GM19239 (cell line): ENCODE data around the gene ADGRB3.
"Not testable (repeated sequence)": the region's sequence is repeated elsewhere in the genome, so short reads cannot be mapped to it uniquely, and the experiment has no call there.

Experiments used
- DNase-seq: peaks from one replicate; pipeline ENCODE4 v3.0.0; 2011; ENCODE audit warnings: low spot score; ENCODE audit not compliant: insufficient read length
- FAIRE-seq: peaks from 2 replicates; lab custom pipeline; 2011; peaks lifted over from hg19 to GRCh38; lab: Jason Lieb, UNC

Gene ADGRB3

GRCh38 chr6:68732423-68732822, 97.3 kb downstream of the ADGRB3 start:
- no peak for FAIRE-seq
- DNase-seq, result no peak

GRCh38 chr6:68735866-68736265, 100.8 kb downstream of the ADGRB3 start:
- FAIRE-seq, result no peak
- no peak for DNase-seq

- no peak for DNase-seq
- no peak for FAIRE-seq
Observed at GRCh38 chr6:68737061-68737460, 102.0 kb downstream of the ADGRB3 start.

- DNase-seq, result no peak
- FAIRE-seq, result no peak
Observed at GRCh38 chr6:68738039-68738438, 103.0 kb downstream of the ADGRB3 start.

GRCh38 chr6:68740828-68741500, 105.9 kb downstream of the ADGRB3 start:
- DNase-seq, result no peak
- peak; percentile 56 for FAIRE-seq

GRCh38 chr6:68741501-68742386, 106.7 kb downstream of the ADGRB3 start:
- DNase-seq (no peak), FAIRE-seq (no peak)

GRCh38 chr6:68743099-68743498, 108.0 kb downstream of the ADGRB3 start:
- FAIRE-seq, result no peak

GRCh38 chr6:68744376-68744775, 109.3 kb downstream of the ADGRB3 start:
- DNase-seq, FAIRE-seq: not testable (repeated sequence)

More at GRCh38 chr6:68743099-68743498, 108.0 kb downstream of the ADGRB3 start:
- DNase-seq, result no peak

GRCh38 chr6:68746376-68746775, 111.3 kb downstream of the ADGRB3 start:
- no peak for FAIRE-seq

GRCh38 chr6:68747110-68747790, 112.2 kb downstream of the ADGRB3 start:
- FAIRE-seq, result no peak
- no peak for DNase-seq

More at GRCh38 chr6:68746376-68746775, 111.3 kb downstream of the ADGRB3 start:
- DNase-seq, result no peak

GRCh38 chr6:68747832-68748231, 112.8 kb downstream of the ADGRB3 start:
- not testable (repeated sequence) for FAIRE-seq, DNase-seq

GRCh38 chr6:68754681-68755213, 119.7 kb downstream of the ADGRB3 start:
- no peak for DNase-seq
- no peak for FAIRE-seq

- FAIRE-seq (no peak), DNase-seq (no peak)
Observed at GRCh38 chr6:68756454-68757375, 121.6 kb downstream of the ADGRB3 start.

- FAIRE-seq, result no peak
- no peak for DNase-seq
Observed at GRCh38 chr6:68757821-68758220, 122.7 kb downstream of the ADGRB3 start.

GRCh38 chr6:68758559-68758958, 123.5 kb downstream of the ADGRB3 start:
- DNase-seq (no peak), FAIRE-seq (no peak)

- no peak for FAIRE-seq
Observed at GRCh38 chr6:68760485-68760884, 125.4 kb downstream of the ADGRB3 start.

GRCh38 chr6:68760941-68761676, 126.0 kb downstream of the ADGRB3 start:
- DNase-seq (no peak), FAIRE-seq (no peak)

More at GRCh38 chr6:68760485-68760884, 125.4 kb downstream of the ADGRB3 start:
- DNase-seq, result no peak

- no peak for FAIRE-seq
- no peak for DNase-seq
Observed at GRCh38 chr6:68761985-68762384, 126.9 kb downstream of the ADGRB3 start.

GRCh38 chr6:68771426-68771825, 136.3 kb downstream of the ADGRB3 start:
- no peak for FAIRE-seq

More at GRCh38 chr6:68771426-68771825, 136.3 kb downstream of the ADGRB3 start:
- no peak for DNase-seq
